HL-60 (cell line): ENCODE data around the gene ARHGAP21.

ENCODE experiments used
- CTCF ChIP-seq: IDR thresholded peaks from one replicate; pipeline ENCODE4 v1.5.1; 2011; ENCODE audit warnings: low read length, control low read depth, inconsistent platforms; ENCODE audit not compliant: insufficient read depth
- REST ChIP-seq: IDR thresholded peaks from 2 replicates; pipeline ENCODE4 v1.6.1; 2012; ENCODE audit warnings: low read depth; ENCODE audit not compliant: insufficient replicate concordance

- TF ChIP-seq REST (no peak), CTCF (no peak)
Observed at GRCh38 chr10:24550680-24551079, 173.0 kb downstream of the ARHGAP21 start.
